Astrocyte (in vitro differentiated cells and primary cell): ENCODE data around the gene IRX5. TPM values are rescaled to one million over a fixed set of nuclear protein-coding genes. Genes with fewer than 3 reads are reported as not detected.

Experiments used
- DNase-seq: peaks from one replicate; pipeline ENCODE4 v3.0.0-alpha.2; 2010; ENCODE audit warnings: low read depth
- FAIRE-seq: peaks from 2 replicates; lab custom pipeline; 2011; peaks lifted over from hg19 to GRCh38; lab: Jason Lieb, UNC
- H2AFZ ChIP-seq: 2 replicates; pipeline ENCODE4 v1.6.0; 2012; ENCODE audit warnings: low read depth, low read length, inconsistent platforms
- H3K27ac ChIP-seq: 2 replicates; pipeline ENCODE4 v1.5.1; 2011; ENCODE audit warnings: low read depth, low read length, inconsistent platforms
- H3K27me3 ChIP-seq: 2 replicates; pipeline ENCODE4 v1.6.0; 2011; ENCODE audit warnings: low read length, inconsistent platforms; ENCODE audit not compliant: insufficient read depth
- H3K36me3 ChIP-seq: 2 replicates; pipeline ENCODE4 v1.5.1; 2011; ENCODE audit warnings: low read length, inconsistent platforms; ENCODE audit not compliant: insufficient read depth
- H3K4me1 ChIP-seq: 2 replicates; pipeline ENCODE4 v1.5.1; 2011; ENCODE audit warnings: low read length, inconsistent platforms; ENCODE audit not compliant: insufficient read depth
- H3K4me2 ChIP-seq: 2 replicates; pipeline ENCODE4 v1.6.0; 2012; ENCODE audit warnings: low read length, inconsistent platforms
- H3K4me3 ChIP-seq: 2 replicates; pipeline ENCODE4 v1.5.1; 2011; ENCODE audit warnings: low read depth, mild to moderate bottlenecking, low read length, inconsistent platforms; ENCODE audit not compliant: insufficient read depth
- H3K79me2 ChIP-seq: 2 replicates; pipeline ENCODE4 v1.6.0; 2012; ENCODE audit warnings: mild to moderate bottlenecking, low read length, inconsistent platforms; ENCODE audit not compliant: insufficient read depth
- H3K9ac ChIP-seq: 2 replicates; pipeline ENCODE4 v1.6.0; 2012; ENCODE audit warnings: mild to moderate bottlenecking, low read length, inconsistent platforms
- H3K9me3 ChIP-seq: 2 replicates; pipeline ENCODE4 v1.5.1; 2012; ENCODE audit warnings: low read depth, mild to moderate bottlenecking, low read length, inconsistent platforms; ENCODE audit not compliant: insufficient read depth
- H4K20me1 ChIP-seq: 2 replicates; pipeline ENCODE4 v1.6.0; 2012; ENCODE audit warnings: low read length, inconsistent platforms; ENCODE audit not compliant: insufficient read depth
- H3K27ac Mint-ChIP-seq: one replicate; pipeline ENCODE4 v1.8.0; 2021; ENCODE audit warnings: mild to moderate bottlenecking, mixed read lengths; ENCODE audit not compliant: unreplicated experiment
- H3K27me3 Mint-ChIP-seq: one replicate; pipeline ENCODE4 v1.8.0; 2021; ENCODE audit warnings: low read depth, mixed read lengths; ENCODE audit not compliant: unreplicated experiment
- H3K36me3 Mint-ChIP-seq: one replicate; pipeline ENCODE4 v1.8.0; 2021; ENCODE audit warnings: low read depth, mixed read lengths; ENCODE audit not compliant: unreplicated experiment
- H3K4me1 Mint-ChIP-seq: one replicate; pipeline ENCODE4 v1.8.0; 2021; ENCODE audit warnings: low read depth, mixed read lengths; ENCODE audit not compliant: unreplicated experiment
- H3K4me3 Mint-ChIP-seq: one replicate; pipeline ENCODE4 v1.8.0; 2021; ENCODE audit warnings: mild to moderate bottlenecking, moderate library complexity, mixed read lengths; ENCODE audit not compliant: unreplicated experiment
- H3K9me3 Mint-ChIP-seq: one replicate; pipeline ENCODE4 v1.8.0; 2021; ENCODE audit warnings: mild to moderate bottlenecking, mixed read lengths; ENCODE audit not compliant: unreplicated experiment
- CTCF ChIP-seq: IDR thresholded peaks from 2 replicates; pipeline ENCODE4 v1.5.1; 2011; ENCODE audit warnings: low read depth, mild to moderate bottlenecking, inconsistent platforms, low read length, moderate library complexity; ENCODE audit not compliant: insufficient read depth
- EZH2 ChIP-seq: IDR thresholded peaks from 2 replicates; pipeline ENCODE4 v1.6.1; 2012; ENCODE audit warnings: mild to moderate bottlenecking, low read length, inconsistent platforms; ENCODE audit not compliant: insufficient read depth
- total RNA-seq: library from RNA; stranded (reverse); gene quantifications from 2 replicates; pipeline ENCODE4 v1.2.1, GENCODE V29; 2021

IRX5 gene
- total RNA-seq, 1 donor from 2014 or later, result 0.57 TPM

DNA sequence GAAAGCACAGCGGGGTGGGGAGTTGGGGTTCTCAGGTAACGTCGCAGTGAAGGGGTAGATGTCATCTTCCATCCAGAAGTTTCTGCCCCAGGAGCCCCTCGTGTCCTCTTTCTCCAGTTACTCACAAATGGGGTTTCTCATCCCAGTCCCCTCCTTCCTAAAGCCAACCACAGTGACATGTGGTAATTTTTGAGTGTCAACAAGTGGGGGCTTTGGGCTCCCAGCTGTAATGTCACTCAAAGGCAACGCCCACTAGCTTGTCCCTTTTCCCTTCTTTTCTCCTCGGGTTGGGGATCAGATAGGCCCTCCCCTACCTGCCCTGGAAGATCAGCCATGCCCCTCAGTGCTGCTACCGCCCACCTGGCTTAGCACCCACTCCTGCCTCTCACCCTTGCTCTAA lies 14.4 kb downstream of the IRX5 start:
- H3K4me1 Mint-ChIP-seq, result no peaks in the 10 kb centered on the region
- Histone ChIP-seq H3K4me2 (no peak overlapping the region), H3K4me1 (no peaks in the 10 kb centered on the region), H3K9me3 (no peaks in the 10 kb centered on the region), H3K9ac (no peak overlapping the region), H3K4me3 (no peak overlapping the region), H3K27me3 (peaks cover 26% of the 10 kb centered on the region), H3K27ac (no peak overlapping the region), H3K79me2 (no peaks in the 10 kb centered on the region), H4K20me1 (peaks cover 5% of the 10 kb centered on the region), H2AFZ (no peak overlapping the region), H3K36me3 (no peaks in the 10 kb centered on the region)
- no peaks in the 10 kb centered on the region for H3K36me3 Mint-ChIP-seq
- TF ChIP-seq CTCF, result no peak
- no peak for FAIRE-seq
- DNase-seq, result no peak
- H3K27ac Mint-ChIP-seq, result no peak overlapping the region
- no peak overlapping the region for H3K4me3 Mint-ChIP-seq
- H3K9me3 Mint-ChIP-seq, result peaks cover 10% of the 10 kb centered on the region
- peaks cover 76% of the 10 kb centered on the region for H3K27me3 Mint-ChIP-seq

GRCh38 chr16:54946909-54947308 lies 16.2 kb downstream of the IRX5 start:
- FAIRE-seq (no peak), DNase-seq (no peak)
- H3K9ac ChIP-seq, result no peak overlapping the region
- H3K27me3 ChIP-seq, result peaks cover 13% of the 10 kb centered on the region
- no peak overlapping the region for H3K4me3 ChIP-seq
- Mint-ChIP-seq H3K27ac (no peak overlapping the region), H3K27me3 (peaks cover 66% of the 10 kb centered on the region), H3K36me3 (no peaks in the 10 kb centered on the region), H3K4me1 (no peaks in the 10 kb centered on the region), H3K4me3 (no peak overlapping the region), H3K9me3 (peaks cover 7% of the 10 kb centered on the region)
- H3K36me3 ChIP-seq, result no peaks in the 10 kb centered on the region
- TF ChIP-seq EZH2, result no peak
- no peak for TF ChIP-seq CTCF
- H3K4me1 ChIP-seq, result no peaks in the 10 kb centered on the region
- no peaks in the 10 kb centered on the region for H4K20me1 ChIP-seq
- H3K79me2 ChIP-seq, result no peaks in the 10 kb centered on the region
- H3K9me3 ChIP-seq, result no peaks in the 10 kb centered on the region
- H3K4me2 ChIP-seq, result no peak overlapping the region
- H3K27ac ChIP-seq, result no peak overlapping the region
- no peak overlapping the region for H2AFZ ChIP-seq

GRCh38 chr16:54947616-54948015 lies 17.0 kb downstream of the IRX5 start:
- no peak overlapping the region for H3K4me2 ChIP-seq
- H3K36me3 ChIP-seq, result no peaks in the 10 kb centered on the region
- H2AFZ ChIP-seq, result no peak overlapping the region
- Mint-ChIP-seq H3K9me3 (peaks cover 7% of the 10 kb centered on the region), H3K36me3 (no peaks in the 10 kb centered on the region), H3K27me3 (peaks cover 64% of the 10 kb centered on the region), H3K27ac (no peak overlapping the region), H3K4me1 (no peaks in the 10 kb centered on the region), H3K4me3 (no peak overlapping the region)
- H3K9me3 ChIP-seq, result no peaks in the 10 kb centered on the region
- H3K9ac ChIP-seq, result no peak overlapping the region
- H3K4me1 ChIP-seq, result no peaks in the 10 kb centered on the region
- no peak overlapping the region for H3K4me3 ChIP-seq
- FAIRE-seq (no peak), DNase-seq (no peak)
- H3K79me2 ChIP-seq, result no peaks in the 10 kb centered on the region
- H3K27me3 ChIP-seq, result peaks cover 11% of the 10 kb centered on the region
- no peaks in the 10 kb centered on the region for H4K20me1 ChIP-seq
- no peak overlapping the region for H3K27ac ChIP-seq
- TF ChIP-seq EZH2 (no peak), CTCF (no peak)
